ENCODE measurements around the gene ERICH6. TPM values are rescaled to one million over a fixed set of nuclear protein-coding genes. Genes with fewer than 3 reads are reported as not detected.
A peak's percentile ranks its signal among the peaks of the same experiment; 100 is the strongest.

ERICH6 gene
- total and polyA plus RNA-seq, 3 donors from 2014 or later: 9.7 to 52.5 (median 24.0) TPM

GRCh38 chr3:150727653-150728502 lies 24.2 kb upstream of the ERICH6 start:
- TF ChIP-seq CTCF (IDR thresholded peaks at IDR 0.05): no peak
- no peak for TF ChIP-seq POLR2A (IDR thresholded peaks at IDR 0.05)
- peak; percentile 79 for DNase-seq
- peak overlapping the region; percentile 70 to 89 for H3K27ac ChIP-seq

GRCh38 chr3:150725548-150725947 lies 21.8 kb upstream of the ERICH6 start:
- peaks cover 12% of the 10 kb centered on the region for H3K4me1 ChIP-seq
- H3K4me3 ChIP-seq: no peak overlapping the region
- H3K9me3 ChIP-seq: no peaks in the 10 kb centered on the region
- no peaks in the 10 kb centered on the region for H3K36me3 ChIP-seq (ENCODE audit: low read depth, missing control alignments)
- no peaks in the 10 kb centered on the region for H3K27me3 ChIP-seq
- 89 to 94% methylated on average over 7 of the region's 7 CpGs for WGBS, 2 donors
- no peak overlapping the region for H3K27ac ChIP-seq
- TF ChIP-seq CTCF (IDR thresholded peaks at IDR 0.05): no peak
- TF ChIP-seq POLR2A (IDR thresholded peaks at IDR 0.05): no peak
- DNase-seq: no peak
- intact Hi-C loops (cut with DNase I; ENCODE audit: low total_unique reads): loop anchor here (10.0 kb wide), 1 partner anchor 139 kb away; no protein-coding TSS in a partner anchor

More at GRCh38 chr3:150727653-150728502, 24.2 kb upstream of the ERICH6 start:
- Histone ChIP-seq H3K4me3 (no peak overlapping the region), H3K27me3 (no peaks in the 10 kb centered on the region), H3K36me3 (ENCODE audit: low read depth, missing control alignments) (no peaks in the 10 kb centered on the region), H3K9me3 (no peaks in the 10 kb centered on the region), H3K4me1 (peaks cover 12% of the 10 kb centered on the region)
- WGBS, 2 donors: 70 to 73% methylated on average over 19 of the region's 19 CpGs
- intact Hi-C loops (cut with DNase I; ENCODE audit: low total_unique reads): loop anchor here (10.0 kb wide), 1 partner anchor 137 kb away; no protein-coding TSS in a partner anchor

GRCh38 chr3:150723946-150724345 lies 20.2 kb upstream of the ERICH6 start:
- TF ChIP-seq CTCF (IDR thresholded peaks at IDR 0.05) (no peak), POLR2A (IDR thresholded peaks at IDR 0.05) (no peak)
- no peak overlapping the region for H3K27ac ChIP-seq
- WGBS, 2 donors: 83 to 96% methylated on average over 3 to 6 of the region's 6 CpGs
- intact Hi-C loops (cut with DNase I; ENCODE audit: low total_unique reads): loop anchor here (10.0 kb wide), 1 partner anchor 141 kb away; no protein-coding TSS in a partner anchor
- H3K4me3 ChIP-seq: no peak overlapping the region
- no peaks in the 10 kb centered on the region for H3K9me3 ChIP-seq
- H3K27me3 ChIP-seq: no peaks in the 10 kb centered on the region
- peaks cover 12% of the 10 kb centered on the region for H3K4me1 ChIP-seq
- no peak for DNase-seq
- H3K36me3 ChIP-seq (ENCODE audit: low read depth, missing control alignments): no peaks in the 10 kb centered on the region

GRCh38 chr3:150722267-150722666 lies 18.5 kb upstream of the ERICH6 start:
- TF ChIP-seq POLR2A (IDR thresholded peaks at IDR 0.05) (no peak), CTCF (IDR thresholded peaks at IDR 0.05) (no peak)
- intact Hi-C loops (cut with DNase I; ENCODE audit: low total_unique reads): loop anchor here (10.0 kb wide), 1 partner anchor 143 kb away; no protein-coding TSS in a partner anchor

More at GRCh38 chr3:150722267-150722666, 18.5 kb upstream of the ERICH6 start:
- Histone ChIP-seq H3K9me3 (no peaks in the 10 kb centered on the region), H3K4me3 (no peak overlapping the region), H3K27ac (no peak overlapping the region), H3K4me1 (no peaks in the 10 kb centered on the region), H3K36me3 (ENCODE audit: low read depth, missing control alignments) (no peaks in the 10 kb centered on the region), H3K27me3 (no peaks in the 10 kb centered on the region)
- WGBS, 2 donors: 94 to 95% methylated on average over 3 of the region's 3 CpGs
- DNase-seq: no peak

Data from testis (tissue), 3 donors.